ENCODE measurements around the gene CLSTN2.

Gene CLSTN2

DNA sequence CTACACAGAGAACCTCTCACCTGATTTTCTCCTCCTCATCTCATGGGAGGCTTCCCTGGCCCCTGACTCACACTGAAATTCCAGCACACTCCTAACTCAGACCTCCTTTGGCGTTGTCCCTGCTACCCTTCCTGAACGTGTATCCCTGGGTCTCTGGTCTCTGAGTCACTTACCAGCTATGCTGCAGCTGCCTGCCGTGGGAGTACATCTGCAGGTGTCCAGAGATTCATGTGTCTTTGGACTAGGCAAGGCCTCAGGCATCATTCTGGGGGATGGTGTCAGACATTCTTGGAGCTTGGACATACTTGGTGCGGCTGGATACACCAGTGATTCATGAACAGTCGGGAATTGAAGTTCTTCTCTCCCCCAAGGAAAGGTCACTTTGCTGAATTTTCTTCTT lies 594.1 kb downstream of the CLSTN2 start:
- no peak overlapping the region for H3K4me2 ChIP-seq (ENCODE audit: low read length)
- H3K9me3 ChIP-seq (ENCODE audit: insufficient read depth, low read depth, low read length) = no peaks in the 10 kb centered on the region
- peaks cover 2 to 3% of the 10 kb centered on the region in 2 experiments for H3K36me3 ChIP-seq (ENCODE audit: control insufficient read depth in 1 of 2, insufficient read depth in 2 of 2, low read length in 2 of 2)
- H2AK5ac ChIP-seq (ENCODE audit: low read length) = no peak overlapping the region
- no peak overlapping the region for H3K18ac ChIP-seq (ENCODE audit: low read length)
- H3K14ac ChIP-seq (ENCODE audit: low read length) = no peak overlapping the region
- H2BK12ac ChIP-seq (ENCODE audit: low read length) = no peak overlapping the region
- no peak overlapping the region for H2BK120ac ChIP-seq (ENCODE audit: insufficient read depth, low read length, poor library complexity)
- no CpG with 5 or more reads among the region's 5 CpGs for WGBS (ENCODE audit: extremely low coverage, insufficient coverage, insufficient read length)
- H4K91ac ChIP-seq (ENCODE audit: low read depth, low read length) = no peak overlapping the region
- no peak overlapping the region for H4K8ac ChIP-seq (ENCODE audit: low read depth, low read length)
- H3K79me1 ChIP-seq (ENCODE audit: low read length) = peaks cover 2% of the 10 kb centered on the region
- no peaks in the 10 kb centered on the region for H3K27me3 ChIP-seq (ENCODE audit: insufficient read depth, low read length)
- no peak overlapping the region for H3K4ac ChIP-seq (ENCODE audit: low read depth, low read length)
- H3K27ac ChIP-seq (ENCODE audit: low read depth, low read length) = peak overlapping the region; percentile 77
- no peak overlapping the region for H2AFZ ChIP-seq (ENCODE audit: insufficient read depth, low read length, poor library complexity)
- H3K79me2 ChIP-seq (ENCODE audit: control insufficient read depth, insufficient read depth, low read length, poor library complexity) = no peaks in the 10 kb centered on the region
- no peak overlapping the region for H3K23ac ChIP-seq (ENCODE audit: low read length)
- no peak overlapping the region for H4K12ac ChIP-seq (ENCODE audit: low read depth, low read length)
- H3K9ac ChIP-seq (ENCODE audit: low read length) = no peak overlapping the region
- DNase-seq = peak; percentile 99
- H3K4me3 ChIP-seq (ENCODE audit: low read depth, low read length) = no peak overlapping the region
- H3K4me1 ChIP-seq (ENCODE audit: control insufficient read depth in 1 of 2, insufficient read depth in 2 of 2, low read length in 2 of 2) = peaks cover 0 to 5% of the 10 kb centered on the region in 2 experiments
- no peak overlapping the region for H2BK5ac ChIP-seq (ENCODE audit: low read depth, low read length, poor library complexity)

- H3K27me3 ChIP-seq (ENCODE audit: insufficient read depth, low read length) = no peaks in the 10 kb centered on the region
- H2BK5ac ChIP-seq (ENCODE audit: low read depth, low read length, poor library complexity) = no peak overlapping the region
- peaks cover 2% of the 10 kb centered on the region for H3K79me1 ChIP-seq (ENCODE audit: low read length)
- no peak overlapping the region for H2BK12ac ChIP-seq (ENCODE audit: low read length)
- no CpG with 5 or more reads among the region's 1 CpG for WGBS (ENCODE audit: extremely low coverage, insufficient coverage, insufficient read length)
- peaks cover 3% of the 10 kb centered on the region in 2 experiments for H3K36me3 ChIP-seq (ENCODE audit: control insufficient read depth in 1 of 2, insufficient read depth in 2 of 2, low read length in 2 of 2)
- H4K8ac ChIP-seq (ENCODE audit: low read depth, low read length) = no peak overlapping the region
- no peak overlapping the region for H3K4me3 ChIP-seq (ENCODE audit: low read depth, low read length)
- H2AFZ ChIP-seq (ENCODE audit: insufficient read depth, low read length, poor library complexity) = no peak overlapping the region
- no peak overlapping the region for H3K4ac ChIP-seq (ENCODE audit: low read depth, low read length)
- H3K79me2 ChIP-seq (ENCODE audit: control insufficient read depth, insufficient read depth, low read length, poor library complexity) = no peaks in the 10 kb centered on the region
- no peak overlapping the region for H3K18ac ChIP-seq (ENCODE audit: low read length)
- peak overlapping the region; percentile 77 for H3K27ac ChIP-seq (ENCODE audit: low read depth, low read length)
- DNase-seq = no peak
- no peak overlapping the region for H3K23ac ChIP-seq (ENCODE audit: low read length)
- no peak overlapping the region for H3K9ac ChIP-seq (ENCODE audit: low read length)
- H4K12ac ChIP-seq (ENCODE audit: low read depth, low read length) = no peak overlapping the region
- H3K4me2 ChIP-seq (ENCODE audit: low read length) = peak overlapping the region; percentile 23
- no peak overlapping the region for H4K91ac ChIP-seq (ENCODE audit: low read depth, low read length)
- peaks cover 0 to 5% of the 10 kb centered on the region in 2 experiments for H3K4me1 ChIP-seq (ENCODE audit: control insufficient read depth in 1 of 2, insufficient read depth in 2 of 2, low read length in 2 of 2)
- H3K9me3 ChIP-seq (ENCODE audit: insufficient read depth, low read depth, low read length) = no peaks in the 10 kb centered on the region
- no peak overlapping the region for H2AK5ac ChIP-seq (ENCODE audit: low read length)
- H2BK120ac ChIP-seq (ENCODE audit: insufficient read depth, low read length, poor library complexity) = peak overlapping the region; percentile 11
- H3K14ac ChIP-seq (ENCODE audit: low read length) = no peak overlapping the region
These were observed 594.6 kb downstream of the CLSTN2 start for GRCh38 chr3:140529558-140529957.

DNA sequence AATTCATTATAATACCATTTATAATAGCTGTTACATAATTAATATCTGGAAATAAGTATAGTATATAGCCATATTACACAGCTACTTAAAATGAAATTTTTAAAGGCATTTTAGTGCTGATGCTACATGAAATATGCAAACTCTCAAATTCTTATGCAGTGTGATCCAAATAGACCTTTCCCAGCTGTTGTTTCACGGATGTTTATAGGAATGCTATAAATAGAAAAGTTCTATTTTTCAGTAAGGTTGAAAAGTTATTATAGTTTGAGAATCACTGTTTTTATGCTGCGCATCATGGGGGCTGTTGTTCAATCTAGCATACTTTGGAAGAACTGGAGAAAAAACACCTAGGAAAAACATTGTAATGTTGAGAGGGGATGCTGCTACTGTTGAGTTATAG lies 595.1 kb downstream of the CLSTN2 start:
- Histone ChIP-seq H3K4me3 (ENCODE audit: low read depth, low read length) (no peak overlapping the region), H2BK120ac (ENCODE audit: insufficient read depth, low read length, poor library complexity) (no peak overlapping the region), H3K9ac (ENCODE audit: low read length) (no peak overlapping the region), H3K23ac (ENCODE audit: low read length) (no peak overlapping the region), H3K79me2 (ENCODE audit: control insufficient read depth, insufficient read depth, low read length, poor library complexity) (no peaks in the 10 kb centered on the region), H3K18ac (ENCODE audit: low read length) (no peak overlapping the region), H3K9me3 (ENCODE audit: insufficient read depth, low read depth, low read length) (no peaks in the 10 kb centered on the region), H3K36me3 (ENCODE audit: control insufficient read depth in 1 of 2, insufficient read depth in 2 of 2, low read length in 2 of 2) (peaks cover 3 to 6% of the 10 kb centered on the region in 2 experiments), H2BK5ac (ENCODE audit: low read depth, low read length, poor library complexity) (no peak overlapping the region), H3K27me3 (ENCODE audit: insufficient read depth, low read length) (no peaks in the 10 kb centered on the region), H2BK12ac (ENCODE audit: low read length) (no peak overlapping the region), H4K8ac (ENCODE audit: low read depth, low read length) (no peak overlapping the region), H2AFZ (ENCODE audit: insufficient read depth, low read length, poor library complexity) (no peak overlapping the region), H3K27ac (ENCODE audit: low read depth, low read length) (no peak overlapping the region), H3K79me1 (ENCODE audit: low read length) (peaks cover 2% of the 10 kb centered on the region), H3K14ac (ENCODE audit: low read length) (no peak overlapping the region), H4K91ac (ENCODE audit: low read depth, low read length) (no peak overlapping the region), H4K12ac (ENCODE audit: low read depth, low read length) (no peak overlapping the region), H3K4me1 (ENCODE audit: control insufficient read depth in 1 of 2, insufficient read depth in 2 of 2, low read length in 2 of 2) (peaks cover 0 to 5% of the 10 kb centered on the region in 2 experiments), H3K4ac (ENCODE audit: low read depth, low read length) (no peak overlapping the region), H2AK5ac (ENCODE audit: low read length) (no peak overlapping the region), H3K4me2 (ENCODE audit: low read length) (no peak overlapping the region)
- no CpG with 5 or more reads among the region's 2 CpGs for WGBS (ENCODE audit: extremely low coverage, insufficient coverage, insufficient read length)
- DNase-seq = no peak

DNA sequence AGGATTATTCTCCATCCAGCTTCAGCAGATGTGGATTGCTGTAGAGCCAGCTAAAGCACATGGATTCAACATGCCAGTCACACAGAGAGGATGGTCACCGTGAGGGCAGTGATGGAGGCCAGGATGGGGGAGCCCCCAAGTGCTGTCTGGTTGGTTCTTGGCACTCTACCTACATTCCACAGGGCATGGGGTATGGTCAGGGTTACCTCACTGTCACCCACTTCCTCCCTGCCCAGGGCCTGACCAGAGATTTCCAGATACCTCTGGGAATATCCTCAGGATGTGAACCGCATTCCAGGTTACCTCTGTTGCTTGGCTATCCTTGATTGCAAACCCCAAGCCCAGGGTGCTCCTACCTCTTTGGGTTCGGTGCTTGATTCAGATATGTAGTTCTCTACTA lies 595.6 kb downstream of the CLSTN2 start:
- Histone ChIP-seq H2AFZ (ENCODE audit: insufficient read depth, low read length, poor library complexity) (no peak overlapping the region), H3K4me1 (ENCODE audit: control insufficient read depth in 1 of 2, insufficient read depth in 2 of 2, low read length in 2 of 2) (peaks cover 0 to 5% of the 10 kb centered on the region in 2 experiments), H3K9me3 (ENCODE audit: insufficient read depth, low read depth, low read length) (no peaks in the 10 kb centered on the region), H4K91ac (ENCODE audit: low read depth, low read length) (peak overlapping the region; percentile 19), H3K23ac (ENCODE audit: low read length) (no peak overlapping the region), H3K14ac (ENCODE audit: low read length) (no peak overlapping the region), H3K79me1 (ENCODE audit: low read length) (peaks cover 2% of the 10 kb centered on the region), H3K4me2 (ENCODE audit: low read length) (no peak overlapping the region), H4K12ac (ENCODE audit: low read depth, low read length) (no peak overlapping the region), H4K8ac (ENCODE audit: low read depth, low read length) (no peak overlapping the region), H3K4me3 (ENCODE audit: low read depth, low read length) (no peak overlapping the region), H3K18ac (ENCODE audit: low read length) (no peak overlapping the region), H3K9ac (ENCODE audit: low read length) (no peak overlapping the region), H3K27me3 (ENCODE audit: insufficient read depth, low read length) (no peaks in the 10 kb centered on the region), H2BK120ac (ENCODE audit: insufficient read depth, low read length, poor library complexity) (no peak overlapping the region), H3K27ac (ENCODE audit: low read depth, low read length) (no peak overlapping the region), H3K4ac (ENCODE audit: low read depth, low read length) (no peak overlapping the region), H3K79me2 (ENCODE audit: control insufficient read depth, insufficient read depth, low read length, poor library complexity) (no peaks in the 10 kb centered on the region), H2BK12ac (ENCODE audit: low read length) (peak overlapping the region; percentile 52), H3K36me3 (ENCODE audit: control insufficient read depth in 1 of 2, insufficient read depth in 2 of 2, low read length in 2 of 2) (peaks cover 3 to 6% of the 10 kb centered on the region in 2 experiments), H2AK5ac (ENCODE audit: low read length) (peak overlapping the region; percentile 22), H2BK5ac (ENCODE audit: low read depth, low read length, poor library complexity) (no peak overlapping the region)
- DNase-seq = no peak
- no CpG with 5 or more reads among the region's 3 CpGs for WGBS (ENCODE audit: extremely low coverage, insufficient coverage, insufficient read length)
